ENCODE results near the gene OBI1.

OBI1 gene

GRCh38 chr13:78604782-78605611 lies 54.0 kb downstream of the OBI1 start (continued):
- no peak for TF ChIP-seq KLF8 (tag by site-specific recombination; IDR thresholded peaks at IDR 0.05)
- TF ChIP-seq PRDM2 (tag by site-specific recombination; IDR thresholded peaks at IDR 0.05; ENCODE audit: borderline replicate concordance) = no peak
- TF ChIP-seq MEIS1 (CRISPR knock-in tag; IDR thresholded peaks at IDR 0.05; ENCODE audit: borderline replicate concordance) = no peak
- TF ChIP-seq OVOL3 (tag by site-specific recombination; IDR thresholded peaks at IDR 0.05) = no peak
- no peak for TF ChIP-seq ZNF19 (tag by site-specific recombination; IDR thresholded peaks at IDR 0.05; ENCODE audit: low read depth)
- TF ChIP-seq ZNF148 (tag by site-specific recombination; IDR thresholded peaks at IDR 0.05; ENCODE audit: borderline replicate concordance) = no peak
- TF ChIP-seq ZNF707 (tag by site-specific recombination; IDR thresholded peaks at IDR 0.05) = no peak
- no peak for TF ChIP-seq GLI4 (tag by site-specific recombination; IDR thresholded peaks at IDR 0.05)
- TF ChIP-seq ZNF157 (tag by site-specific recombination; IDR thresholded peaks at IDR 0.05) = no peak
- no peak for TF ChIP-seq ZNF426 (tag by site-specific recombination; IDR thresholded peaks at IDR 0.05)
- no peak for TF ChIP-seq INSM2 (tag by site-specific recombination; IDR thresholded peaks at IDR 0.05)
- TF ChIP-seq ZNF184 (tag by site-specific recombination; IDR thresholded peaks at IDR 0.05) = no peak
- TF ChIP-seq ZNF843 (tag by site-specific recombination; IDR thresholded peaks at IDR 0.05) = 0 out of 2 replicates have a peak, but pooled peaks have one; percentile 29
- TF ChIP-seq ZNF211 (tag by site-specific recombination; IDR thresholded peaks at IDR 0.05; ENCODE audit: low read depth) = no peak
- peak; percentile 53; the same call in 1 of the 2 replicates for TF ChIP-seq TSHZ1 (tag by site-specific recombination; IDR thresholded peaks at IDR 0.05; ENCODE audit: borderline replicate concordance)
- no peak for TF ChIP-seq ZNF37A (tag by site-specific recombination; IDR thresholded peaks at IDR 0.05)
- TF ChIP-seq BCL11A (tag by site-specific recombination; IDR thresholded peaks at IDR 0.05; ENCODE audit: low read depth) = no peak
- TF ChIP-seq SP3 (tag by site-specific recombination; IDR thresholded peaks at IDR 0.05) = no peak
- peak; percentile 76 for TF ChIP-seq ZNF423 (tag by site-specific recombination; IDR thresholded peaks at IDR 0.05)
- TF ChIP-seq ZNF521 (tag by site-specific recombination; IDR thresholded peaks at IDR 0.05) = no peak
- TF ChIP-seq KLF17 (tag by site-specific recombination; IDR thresholded peaks at IDR 0.05) = no peak
- TF ChIP-seq ZNF335 (tag by site-specific recombination; conservative IDR thresholded peaks at IDR 0.05) = 0 out of 2 replicates have a peak, but pooled peaks have one; percentile 16
- TF ChIP-seq ZNF501 (tag by site-specific recombination; IDR thresholded peaks at IDR 0.05) = no peak
- TF ChIP-seq ZNF555 (tag by site-specific recombination; conservative IDR thresholded peaks at IDR 0.05) = no peak
